ENCODE data around the gene SYNPR.

- TF ChIP-seq EZH2 (IDR thresholded peaks at IDR 0.05) (no peak), POLR2AphosphoS5 (IDR thresholded peaks at IDR 0.05; ENCODE audit: borderline replicate concordance, low read depth, low read length) (peak; percentile 70; the same call in 1 of the 2 replicates), FOXP2 (optimal IDR thresholded peaks at IDR 0.05; ENCODE audit: control extremely low read depth, extremely low read length, insufficient read depth) (peak; percentile 84)
Observed at GRCh38 chr3:63343674-63344073, 65.6 kb downstream of the SYNPR start.
